Stimulated activated CD4-positive, alpha-beta T cell treated with anti-CD3 and anti-CD28 coated beads, Interleukin-4, amount 100 ng/mL, for 24 hours (primary cell): ENCODE measurements around the gene C11orf91.
"Not testable (repeated sequence)": the region's sequence is repeated elsewhere in the genome, so short reads cannot be mapped to it uniquely, and the experiment has no call there.

Experiments
- DNase-seq: peaks from one replicate; pipeline ENCODE4 v3.0.0-alpha.2; 2020

The C11orf91 gene, protein sequence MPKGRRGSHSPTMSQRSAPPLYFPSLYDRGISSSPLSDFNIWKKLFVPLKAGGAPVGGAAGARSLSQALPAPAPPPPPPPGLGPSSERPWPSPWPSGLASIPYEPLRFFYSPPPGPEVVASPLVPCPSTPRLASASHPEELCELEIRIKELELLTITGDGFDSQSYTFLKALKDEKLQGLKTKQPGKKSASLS

DNA sequence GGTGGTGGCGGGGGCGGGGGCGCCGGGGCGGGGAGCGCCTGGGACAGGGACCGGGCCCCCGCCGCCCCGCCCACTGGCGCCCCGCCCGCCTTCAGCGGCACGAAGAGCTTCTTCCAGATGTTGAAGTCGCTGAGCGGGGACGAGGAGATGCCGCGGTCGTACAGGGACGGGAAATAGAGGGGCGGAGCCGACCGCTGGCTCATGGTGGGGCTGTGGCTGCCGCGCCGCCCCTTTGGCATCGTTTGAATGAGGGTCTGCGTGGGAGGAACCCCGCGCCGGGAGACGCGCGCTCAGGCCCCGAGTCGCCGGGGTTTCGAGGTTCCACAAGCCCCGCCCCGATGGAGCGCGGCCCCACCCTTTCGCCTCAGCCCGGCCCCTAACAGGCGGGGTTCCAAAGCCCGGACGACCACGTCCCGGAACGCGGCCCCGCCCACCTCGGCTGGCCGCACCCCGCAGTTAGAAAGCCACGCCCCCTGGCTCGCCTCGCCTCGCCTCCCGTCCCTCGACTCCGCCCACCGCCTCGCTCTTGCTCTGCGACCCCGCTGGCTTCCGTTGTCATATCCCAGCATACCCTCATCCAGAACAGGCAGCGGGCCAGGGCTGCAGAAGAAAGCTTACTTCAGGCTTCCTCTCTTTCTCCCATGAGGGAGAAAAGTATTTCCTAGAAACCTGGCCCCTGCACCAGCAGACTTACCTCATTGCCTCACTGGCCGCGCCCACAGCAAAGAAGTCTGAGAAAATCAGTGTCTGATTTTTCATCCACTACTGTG lies at the start of gene C11orf91:
Gene C11orf91, minus strand, starts transcription at position 325 of the 770 bp plus-strand sequence. Its CDS starts 86 bp downstream, at position 239.
- DNase-seq, result peak; percentile 93

DNA sequence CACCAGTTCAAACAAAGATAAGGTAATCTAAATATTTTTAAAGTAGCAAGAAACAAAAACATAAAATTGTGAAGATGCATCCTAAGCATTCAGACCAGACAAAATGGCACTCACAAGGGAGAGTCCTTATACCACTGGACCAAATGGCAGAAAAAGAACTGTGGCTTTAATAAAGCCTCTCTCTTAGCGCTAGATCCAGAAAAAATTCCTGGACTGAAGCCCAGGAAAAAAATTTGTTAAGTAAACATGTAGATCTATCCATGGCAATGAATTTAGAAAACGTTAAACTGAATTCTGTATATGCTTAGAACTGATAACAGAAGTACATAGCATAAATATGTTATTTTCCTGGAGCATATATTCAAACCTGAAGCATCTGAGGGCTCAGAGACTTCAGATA lies 47.4 kb upstream of the C11orf91 start:
- no peak for DNase-seq

DNA sequence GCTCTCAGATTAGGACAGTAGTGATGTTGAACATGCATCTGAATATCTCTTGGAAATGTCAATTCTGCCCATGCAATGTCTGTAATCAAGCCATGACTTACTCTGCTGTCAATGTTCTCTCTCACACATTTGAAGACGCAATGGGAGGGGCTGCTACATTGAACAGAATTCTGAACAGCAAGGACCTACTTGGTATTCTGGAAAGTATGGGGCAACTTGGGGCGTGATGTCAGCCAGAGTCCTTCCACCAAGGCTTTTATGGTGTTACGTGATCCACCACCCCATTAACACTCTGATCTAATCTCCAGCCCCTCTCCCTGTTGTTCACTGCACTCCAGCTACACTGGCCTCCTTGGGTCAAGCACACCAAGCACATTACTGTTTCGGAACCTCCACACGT lies 42.7 kb upstream of the C11orf91 start:
- DNase-seq, result no peak

DNA sequence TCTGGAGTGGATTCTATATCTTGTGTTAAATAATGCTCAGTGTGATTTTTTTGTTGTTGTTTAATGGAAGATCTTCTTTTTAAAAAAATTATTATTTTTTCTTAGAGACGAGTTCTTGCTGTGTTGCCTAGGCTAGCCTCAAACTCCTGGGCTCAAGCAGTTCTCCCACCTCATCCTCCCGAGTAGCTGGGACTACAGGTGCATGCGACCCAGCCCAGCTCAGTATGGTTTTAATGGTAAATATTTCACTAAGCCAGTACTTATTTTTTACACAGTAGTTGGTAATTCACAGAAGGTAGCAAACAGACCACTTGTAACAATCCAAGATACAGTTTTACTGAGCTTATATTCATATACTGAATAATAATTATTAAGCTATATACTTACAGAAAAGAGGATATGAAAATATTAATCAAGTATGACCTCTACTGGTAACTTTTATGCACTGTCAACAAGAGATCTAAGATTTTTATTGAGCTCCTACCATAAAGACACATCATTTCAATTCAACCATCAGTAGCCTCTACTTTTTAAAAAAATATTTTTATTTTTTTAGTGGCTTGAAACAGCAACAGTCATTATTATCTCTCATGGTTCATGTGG lies 41.7 kb upstream of the C11orf91 start:
- DNase-seq, result no peak

DNA sequence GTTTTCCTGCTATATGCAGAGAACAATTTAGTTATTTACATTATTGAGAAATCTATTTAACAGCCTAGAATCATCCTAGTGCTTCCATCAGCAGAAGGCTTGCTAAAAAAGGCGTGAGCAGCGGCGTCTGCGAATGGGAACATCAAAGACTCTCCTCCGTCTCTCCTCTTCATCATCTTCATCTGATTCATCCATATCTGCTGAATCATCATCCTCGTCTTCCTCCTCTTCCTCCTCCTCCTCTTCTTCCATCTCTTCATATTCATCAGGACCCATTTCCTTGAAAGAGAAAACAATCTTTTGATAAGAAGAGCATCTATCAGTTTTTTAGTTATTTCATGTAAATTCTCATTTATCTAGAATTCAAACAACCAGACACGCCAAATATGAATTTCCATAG lies 41.2 kb upstream of the C11orf91 start:
- DNase-seq, result no peak

DNA sequence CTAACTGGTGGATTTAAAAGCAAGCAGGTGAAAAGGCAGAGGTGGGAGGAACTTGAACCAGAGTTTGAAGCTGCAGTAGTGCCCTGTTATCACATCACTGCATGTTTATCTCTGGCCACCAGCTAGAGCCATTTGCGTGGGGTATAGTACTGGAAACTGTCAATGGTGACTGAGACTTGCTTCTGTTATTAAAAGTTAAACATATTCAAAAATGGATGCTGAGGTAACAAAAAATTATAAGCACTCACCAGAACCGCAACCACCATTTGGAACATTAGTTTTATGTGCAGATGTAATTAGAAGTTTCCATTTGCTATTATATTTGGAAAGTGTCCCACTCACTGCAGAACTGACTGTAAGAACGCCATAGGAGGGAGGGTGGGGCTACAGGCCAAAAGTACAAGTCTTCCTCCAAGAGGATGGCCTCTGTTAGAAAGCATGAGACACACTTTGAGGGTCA lies 36.8 kb upstream of the C11orf91 start:
- no peak for DNase-seq

DNA sequence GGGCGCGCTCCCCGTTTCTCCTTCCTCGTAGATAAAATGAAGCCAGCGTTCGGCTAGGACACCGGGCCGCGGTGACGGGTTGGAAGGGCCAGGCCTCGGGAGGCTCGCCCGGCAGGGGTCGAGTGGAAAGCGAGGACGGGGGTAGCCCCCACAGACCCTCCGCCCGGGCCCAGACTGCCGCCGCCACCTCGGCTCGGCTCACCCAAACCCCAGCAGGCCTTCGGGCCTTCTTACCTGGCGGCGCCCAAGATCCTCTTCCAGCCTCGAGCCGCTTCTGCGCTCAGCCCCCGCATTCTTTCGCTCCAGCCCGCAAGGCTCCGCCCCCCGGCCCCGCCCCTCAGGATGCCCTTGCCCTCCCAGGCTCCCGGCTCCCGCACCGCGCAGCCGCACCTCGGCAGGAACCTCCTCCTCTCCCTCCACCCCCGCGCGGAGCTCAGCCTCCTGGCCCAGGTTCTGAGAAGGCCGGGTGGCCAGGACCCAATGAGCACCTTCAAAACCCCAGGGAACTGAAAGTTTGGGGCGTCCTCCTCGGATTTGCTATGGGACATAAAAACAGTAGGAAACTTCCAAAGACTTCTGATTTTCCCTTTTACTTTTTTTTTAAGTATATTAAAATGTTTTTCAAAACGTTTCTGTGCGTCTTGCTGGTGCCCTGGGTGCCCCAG lies 35.7 kb upstream of the C11orf91 start, which contains the start of gene CD59:
Gene CD59, minus strand, starts transcription at position 276 of the 665 bp plus-strand sequence. CDS start 13,978 bp downstream, outside the sequence.
- DNase-seq, result peak; percentile 88

DNA sequence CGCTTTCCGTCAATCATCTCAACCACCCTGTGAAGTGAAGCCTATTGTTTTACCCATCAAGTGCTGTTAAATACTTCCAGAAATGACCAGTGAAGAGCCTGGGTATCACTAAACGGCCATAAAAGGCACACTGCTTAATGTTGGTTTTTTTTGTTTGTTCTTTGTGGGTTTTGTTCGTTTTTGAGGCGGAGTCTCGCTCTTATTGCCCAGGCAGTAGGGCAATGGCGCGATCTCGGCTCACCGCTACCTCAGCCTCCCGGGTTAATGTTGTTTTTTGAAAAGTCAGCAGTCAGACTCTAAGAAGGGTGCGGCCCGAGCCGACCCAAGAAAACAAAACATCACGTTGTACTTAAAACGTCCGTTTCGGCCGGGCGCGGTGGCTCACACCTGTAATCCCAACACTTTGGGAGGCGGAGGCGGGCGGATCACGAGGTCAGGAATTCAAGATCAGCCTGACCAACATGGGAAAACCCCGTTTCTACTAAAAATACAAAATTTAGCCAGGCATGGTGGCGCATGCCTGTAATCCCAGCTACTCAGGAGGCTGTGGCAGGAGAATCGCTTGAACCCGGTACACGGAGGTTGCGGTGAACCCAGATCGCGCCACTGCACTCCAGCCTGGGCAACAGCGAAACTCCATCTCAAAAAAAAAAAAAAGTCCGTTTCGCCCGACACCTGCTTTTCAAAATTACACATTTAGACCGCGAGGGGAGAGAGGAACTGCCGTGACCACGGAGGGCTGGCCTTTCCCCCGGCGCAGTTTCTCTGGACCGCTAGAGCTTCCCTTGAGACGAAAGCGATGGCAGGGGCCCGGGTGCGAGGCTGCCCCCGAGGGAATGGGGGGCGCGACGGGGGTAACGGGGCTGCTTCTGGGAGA lies 34.9 kb upstream of the C11orf91 start:
- DNase-seq, result peak; percentile 36

DNA sequence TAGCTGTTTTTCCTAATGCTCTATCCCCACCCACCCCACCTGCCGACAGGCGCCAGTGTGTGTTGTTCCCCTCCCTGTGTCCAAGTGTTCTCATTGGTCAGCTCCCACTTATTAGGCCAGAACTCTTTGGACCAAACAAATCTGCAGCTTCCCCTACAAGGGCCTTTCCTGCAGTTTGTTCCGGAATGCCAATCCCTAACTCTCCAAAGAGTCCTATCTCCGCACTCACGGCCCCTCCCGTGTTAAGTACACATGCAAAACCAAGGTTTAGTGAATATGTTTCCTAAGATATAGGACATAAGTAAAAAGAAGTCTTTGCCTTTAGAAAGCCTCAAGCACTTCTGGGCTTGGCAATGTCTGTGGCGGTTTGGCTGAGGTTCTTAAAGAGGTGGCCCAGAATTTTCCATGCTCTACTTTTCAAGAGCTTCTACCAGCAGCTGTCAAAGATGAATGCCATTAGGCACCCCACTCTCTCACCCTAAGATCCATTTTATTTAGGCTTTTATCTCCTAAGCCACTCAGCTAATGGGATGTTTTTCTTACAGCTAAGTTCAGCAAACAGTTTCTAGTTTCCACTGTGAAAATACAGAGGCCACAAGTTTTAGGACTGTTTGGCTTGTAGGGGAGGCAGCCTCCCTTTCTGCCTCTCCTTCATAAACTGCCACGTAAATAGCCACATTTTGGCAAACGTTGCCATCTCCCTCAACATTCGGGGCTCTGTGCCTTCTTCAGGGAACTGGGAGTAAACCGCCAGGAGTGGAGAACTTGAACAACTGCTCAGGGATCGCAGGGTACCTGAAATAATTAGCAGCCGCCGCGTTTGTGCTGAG lies 34.0 kb upstream of the C11orf91 start:
- DNase-seq, result no peak

DNA sequence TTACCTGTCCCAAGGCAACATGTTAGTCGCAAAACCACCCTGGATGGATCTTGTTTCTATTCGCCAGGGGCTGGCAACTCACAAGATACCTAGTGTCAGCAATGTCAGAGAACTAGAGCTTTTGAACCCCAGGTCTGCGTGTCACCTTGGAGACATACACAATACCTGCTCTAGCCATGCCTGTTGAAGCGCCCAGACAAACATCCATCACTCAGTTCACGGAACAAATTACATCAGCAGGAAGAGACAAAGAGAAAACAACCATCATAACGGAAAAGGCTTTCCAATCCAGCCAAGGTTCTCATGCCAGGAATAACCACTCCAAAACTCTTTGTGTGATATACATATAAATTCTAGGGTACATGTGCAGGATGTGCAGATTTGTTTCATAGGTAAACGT lies 33.4 kb upstream of the C11orf91 start:
- DNase-seq, result no peak

DNA sequence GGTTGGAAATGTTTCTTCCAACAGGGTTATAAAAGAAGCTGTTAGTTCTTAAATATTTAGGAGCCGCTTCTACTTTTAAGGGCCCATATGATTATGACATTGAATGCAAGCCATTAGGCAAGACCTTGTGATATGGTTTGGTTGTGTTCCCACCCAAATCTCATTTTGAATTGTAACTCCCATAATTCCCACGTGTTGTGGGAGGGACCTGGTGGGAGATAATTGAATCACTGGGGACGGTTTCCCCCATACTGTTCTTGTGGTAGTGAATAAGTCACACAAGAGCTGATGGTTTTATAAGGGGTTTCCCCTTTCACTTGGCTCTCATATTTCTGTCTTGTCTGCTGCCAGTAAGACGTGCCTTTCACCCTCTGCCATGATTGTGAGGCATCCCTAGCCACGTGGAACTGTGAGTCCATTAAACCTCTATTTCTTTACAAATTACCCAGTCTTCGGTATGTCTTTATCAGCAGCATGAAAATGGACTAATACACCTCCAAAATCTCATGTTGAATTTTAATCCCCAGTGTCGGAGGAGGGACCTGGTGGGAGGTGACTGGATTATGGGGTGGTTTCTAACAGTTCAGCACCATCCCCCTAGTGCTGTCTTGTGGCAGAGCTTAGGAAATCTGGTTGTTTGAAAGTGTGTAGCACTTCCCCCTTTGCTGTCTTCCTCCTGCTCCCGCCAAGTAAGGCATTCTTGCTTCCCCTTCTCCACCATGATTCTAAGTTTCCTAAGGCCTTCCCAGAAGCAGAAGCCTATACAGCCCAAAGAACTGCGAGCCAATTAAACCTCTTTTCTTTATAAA lies 31.3 kb upstream of the C11orf91 start:
- peak; percentile 65 for DNase-seq

DNA sequence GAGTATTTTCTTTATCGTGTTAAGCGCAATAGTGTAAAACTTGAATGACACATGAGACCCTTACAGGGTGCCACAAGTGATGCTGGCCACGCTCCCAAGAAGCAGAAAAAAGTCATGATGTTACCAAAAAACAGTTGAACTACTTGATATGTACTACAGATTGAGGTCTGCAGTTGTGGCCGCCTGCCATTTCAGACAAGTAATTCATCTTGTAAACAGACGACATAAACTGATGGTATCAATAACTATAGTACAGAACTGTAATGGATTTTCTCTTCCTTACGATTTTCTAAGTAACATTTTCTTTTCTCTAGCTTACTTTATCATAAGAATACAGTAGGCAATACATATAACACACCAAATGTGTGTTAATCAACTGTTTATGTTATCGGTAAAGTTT lies 30.1 kb upstream of the C11orf91 start:
- DNase-seq, result no peak

DNA sequence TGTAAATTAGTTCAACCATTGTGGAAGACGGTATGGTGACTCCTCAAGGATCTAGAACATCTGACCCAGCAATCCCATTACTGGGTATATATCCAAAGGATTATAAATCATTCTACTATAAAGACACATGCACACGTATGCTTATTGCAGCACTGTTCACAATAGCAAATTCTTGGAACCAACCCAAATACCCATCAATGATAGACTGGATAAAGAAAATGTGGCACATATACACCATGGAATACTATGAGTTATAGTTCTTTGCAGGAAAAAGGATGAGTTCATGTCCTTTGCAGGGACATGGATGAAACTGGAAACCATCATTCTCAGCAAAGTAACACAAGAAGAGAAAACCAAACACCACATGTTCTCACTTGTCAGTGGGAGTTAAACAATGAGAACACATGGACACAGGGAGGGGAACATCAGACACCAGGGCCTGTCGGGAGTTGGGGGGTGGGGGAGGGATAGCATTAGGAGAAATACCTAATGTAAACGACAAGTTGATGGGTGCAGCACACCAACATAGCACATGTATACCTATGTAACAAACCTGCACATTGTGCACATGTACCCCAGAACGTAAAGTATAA lies 28.5 kb upstream of the C11orf91 start:
- DNase-seq, result not testable (repeated sequence)

DNA sequence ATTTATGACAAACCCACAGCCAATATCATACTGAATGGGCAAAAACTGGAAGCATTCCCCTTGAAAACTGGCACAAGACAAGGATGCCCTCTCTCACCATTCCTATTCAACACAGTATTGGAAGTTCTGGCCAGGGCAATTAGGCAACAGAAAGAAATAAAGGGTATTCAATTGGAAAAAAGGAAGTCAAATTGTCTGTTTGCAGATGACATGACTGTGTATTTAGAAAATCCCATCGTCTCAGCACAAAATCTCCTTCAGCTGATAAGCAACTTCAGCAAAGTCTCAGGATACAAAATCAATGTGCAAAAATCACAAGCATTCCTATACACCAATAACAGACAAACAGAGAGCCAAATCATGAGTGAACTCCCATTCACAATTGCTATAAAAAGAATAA lies 26.9 kb upstream of the C11orf91 start:
- not testable (repeated sequence) for DNase-seq

DNA sequence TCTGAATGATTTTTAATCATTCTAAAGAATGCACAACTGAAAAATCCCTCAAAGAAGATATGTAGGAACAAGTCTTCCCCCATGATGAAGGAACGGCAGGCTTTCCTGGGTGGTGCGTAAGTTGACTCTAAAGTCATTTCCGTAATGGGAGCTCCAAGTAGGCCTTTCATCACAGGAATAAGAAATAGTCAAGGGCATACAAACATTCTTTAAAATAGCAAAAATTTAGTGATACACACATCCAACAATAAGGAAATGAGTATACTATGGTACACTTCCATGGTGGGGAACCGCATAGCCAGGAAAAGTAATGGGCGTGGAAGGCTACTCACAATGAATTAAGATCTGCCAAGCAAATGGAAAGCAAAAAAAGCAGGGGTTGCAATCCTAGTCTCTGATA lies 24.9 kb upstream of the C11orf91 start:
- DNase-seq, result no peak

DNA sequence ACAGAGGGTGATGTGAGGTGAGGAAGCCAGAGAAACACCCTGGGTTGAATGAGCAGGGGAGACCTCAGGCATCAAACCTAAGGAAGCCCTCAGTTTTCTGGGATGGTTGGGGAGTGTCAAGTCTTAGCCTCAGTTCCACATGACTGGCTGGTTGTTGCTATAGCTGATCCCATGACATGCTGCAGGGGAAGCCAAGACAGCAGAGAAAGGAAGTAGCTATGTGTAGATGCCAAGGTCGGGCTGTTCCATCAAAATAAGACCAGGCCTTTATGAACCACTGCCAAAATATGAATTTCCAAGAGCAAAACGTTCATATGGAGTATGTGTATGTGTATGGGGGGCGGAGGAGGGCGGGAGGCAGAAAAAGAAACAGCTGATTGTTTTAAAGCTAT lies 24.0 kb upstream of the C11orf91 start:
- no peak for DNase-seq

DNA sequence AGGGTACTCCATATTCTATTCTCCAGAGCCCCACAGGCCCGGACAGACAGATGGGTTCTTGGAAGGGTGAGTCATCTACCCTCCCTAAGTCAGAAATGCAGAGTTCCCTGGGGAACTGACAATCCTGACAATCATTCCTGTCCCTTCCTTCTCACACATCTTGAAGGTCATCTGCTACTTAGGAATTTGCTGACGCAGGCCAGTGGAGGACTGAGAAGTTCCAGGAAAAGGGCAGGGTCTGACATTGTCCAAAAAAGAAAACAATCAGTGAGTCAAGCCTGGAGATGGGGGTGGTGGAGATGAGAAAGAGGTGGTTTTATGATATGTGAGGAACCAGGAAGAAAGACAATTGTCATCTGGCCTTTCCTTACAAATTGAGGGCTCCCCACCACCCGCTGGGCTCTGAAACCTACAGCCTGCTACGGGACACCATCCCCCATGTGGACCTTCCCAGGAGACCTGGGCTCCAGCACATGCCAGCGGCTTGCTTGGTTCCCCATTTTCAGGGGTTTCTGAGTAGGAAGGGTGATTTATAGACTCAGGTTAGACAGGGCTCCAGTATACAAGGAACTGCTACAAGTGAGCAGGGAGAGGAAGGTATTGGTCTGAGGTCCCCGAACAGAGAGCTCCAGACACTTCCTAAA lies 22.7 kb upstream of the C11orf91 start:
- no peak for DNase-seq

DNA sequence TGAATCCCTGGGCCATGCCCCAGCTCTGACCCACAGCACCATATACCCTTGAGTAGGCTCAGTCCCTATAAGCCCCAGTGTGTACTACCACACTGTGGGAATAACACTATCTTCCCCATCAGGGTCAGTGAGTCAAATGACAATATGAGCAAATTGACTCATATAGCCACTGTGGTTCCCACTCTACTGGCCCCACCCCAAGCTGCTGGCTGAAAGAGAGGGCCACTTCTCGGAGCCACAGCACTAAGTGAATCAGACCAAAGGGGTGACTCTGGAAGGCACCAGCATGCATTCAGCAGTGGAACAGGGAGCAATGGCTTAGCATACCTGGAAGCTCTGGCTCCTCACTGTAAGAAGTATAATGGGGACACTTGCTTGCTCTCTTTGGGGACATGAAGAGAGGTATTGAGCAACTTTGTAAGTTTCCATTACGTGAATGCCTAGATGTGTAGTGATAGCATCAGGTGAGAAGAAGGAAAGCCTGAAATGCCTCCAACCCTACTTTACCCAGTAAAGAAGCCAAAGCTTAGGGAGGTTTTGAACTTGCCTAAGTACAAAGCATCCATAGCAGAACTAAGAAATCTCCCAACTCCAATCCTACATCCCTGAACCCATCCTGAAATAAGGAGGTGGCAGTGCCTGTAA lies 22.1 kb upstream of the C11orf91 start:
- DNase-seq, result peak; percentile 60

DNA sequence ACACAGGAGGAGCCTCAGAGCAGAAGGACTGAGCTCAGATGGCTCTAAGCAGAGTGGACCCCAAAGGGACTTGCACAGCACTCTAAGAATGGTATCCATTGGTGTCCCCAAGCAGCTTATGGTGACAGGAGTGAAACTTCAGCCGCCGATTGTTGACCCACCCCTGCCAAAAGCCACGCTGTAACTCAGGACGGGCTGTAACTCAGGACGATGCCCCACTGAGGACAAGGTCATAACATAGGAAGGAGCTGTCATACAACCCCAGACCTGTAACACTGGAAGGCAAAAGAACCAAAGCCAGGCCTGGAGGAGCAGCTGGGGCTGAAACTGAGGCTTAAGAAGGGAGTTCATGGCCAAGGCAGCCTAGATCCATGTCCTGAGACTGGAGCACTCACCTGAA lies 21.4 kb upstream of the C11orf91 start:
- DNase-seq, result no peak
